ENCODE measurements around the gene TAMALIN.
A peak's percentile ranks its signal among the peaks of the same experiment; 100 is the strongest.

Gene TAMALIN

GRCh38 chr12:52018433-52019112 lies 11.8 kb downstream of the TAMALIN start:
- no peak overlapping the region for H3K4me3 ChIP-seq (replicated peaks; ENCODE audit: low read depth, low read length)
- TF ChIP-seq CTCF (IDR thresholded peaks at IDR 0.05; ENCODE audit: low read depth, low read length, missing control alignments), result no peak
- no peak for DNase-seq (ENCODE audit: extremely low read depth, low read depth)

- no peak overlapping the region for H3K4me3 ChIP-seq (replicated peaks; ENCODE audit: low read depth, low read length)
- DNase-seq (ENCODE audit: extremely low read depth, low read depth), result no peak
- TF ChIP-seq CTCF (IDR thresholded peaks at IDR 0.05; ENCODE audit: low read depth, low read length, missing control alignments), result no peak
These were observed 12.5 kb downstream of the TAMALIN start for GRCh38 chr12:52019113-52019770.

- no peak overlapping the region for H3K4me3 ChIP-seq (replicated peaks; ENCODE audit: low read depth, low read length)
- no peak for DNase-seq (ENCODE audit: extremely low read depth, low read depth)
- peak; percentile 85 for TF ChIP-seq CTCF (IDR thresholded peaks at IDR 0.05; ENCODE audit: low read depth, low read length, missing control alignments)
These were observed 14.0 kb downstream of the TAMALIN start for GRCh38 chr12:52020539-52021336.

DNA sequence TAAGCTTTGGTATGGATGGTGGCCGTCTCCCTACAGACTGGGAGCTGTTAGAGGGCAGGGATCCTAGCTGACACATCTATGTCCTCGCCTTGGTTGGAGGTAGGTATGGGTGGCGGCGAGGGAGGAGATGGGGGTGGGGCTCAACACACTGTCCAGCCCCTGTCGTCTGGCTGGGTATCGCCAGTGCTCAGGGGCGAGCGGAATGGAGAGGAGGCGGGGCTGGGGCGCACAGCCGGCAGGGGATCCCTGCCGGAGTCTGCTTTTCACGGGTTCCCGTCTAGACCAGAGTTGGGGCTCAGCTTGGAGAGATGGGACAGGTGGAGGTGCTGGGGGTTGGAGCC lies 16.1 kb downstream of the TAMALIN start:
- TF ChIP-seq CTCF (IDR thresholded peaks at IDR 0.05; ENCODE audit: low read depth, low read length, missing control alignments), result no peak
- no peak for DNase-seq (ENCODE audit: extremely low read depth, low read depth)
- peak overlapping the region; percentile 45 for H3K4me3 ChIP-seq (replicated peaks; ENCODE audit: low read depth, low read length)

DNA sequence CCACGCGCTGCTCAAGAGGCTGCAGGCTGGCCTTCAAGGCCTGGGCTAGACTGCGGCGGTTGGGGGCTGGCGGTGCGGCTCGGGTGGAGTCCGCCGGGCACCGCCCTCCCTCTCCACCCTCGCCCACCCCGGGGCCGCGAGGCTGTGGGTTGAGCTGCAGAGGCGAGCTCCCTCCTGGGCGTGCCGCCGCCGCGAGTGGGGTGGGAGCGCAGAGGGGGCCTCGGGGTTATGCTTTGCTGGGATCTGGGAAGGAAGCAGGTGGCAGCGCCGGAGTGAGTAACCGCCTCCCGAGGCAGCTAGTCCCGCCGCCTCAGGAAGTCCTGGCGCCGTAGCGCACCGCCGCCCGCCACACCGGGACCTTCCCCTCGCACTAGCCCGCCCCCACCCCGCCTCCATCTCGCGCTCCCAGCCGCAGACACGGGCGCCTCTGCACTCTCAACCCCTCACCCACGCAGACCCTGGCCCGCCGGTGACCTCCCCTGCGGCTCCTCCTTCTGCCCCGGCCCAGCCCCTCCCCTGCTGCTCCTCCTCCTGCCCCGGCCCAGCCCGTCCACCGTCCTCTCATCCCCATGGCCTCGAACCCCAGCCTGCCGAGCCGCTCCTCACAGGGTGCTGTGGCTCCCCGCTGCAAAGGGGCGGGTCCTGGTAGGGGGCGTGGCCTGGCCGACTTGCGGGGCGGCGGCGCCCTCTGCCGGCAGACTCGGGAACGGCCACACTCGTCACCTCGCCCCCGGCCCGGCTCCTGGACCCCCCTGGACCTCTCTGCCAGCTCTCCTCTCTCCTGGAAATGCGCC lies 16.6 kb downstream of the TAMALIN start:
- no peak for DNase-seq (ENCODE audit: extremely low read depth, low read depth)
- peak overlapping the region; percentile 45 for H3K4me3 ChIP-seq (replicated peaks; ENCODE audit: low read depth, low read length)
- TF ChIP-seq CTCF (IDR thresholded peaks at IDR 0.05; ENCODE audit: low read depth, low read length, missing control alignments), result peak; percentile 94

GRCh38 chr12:52023976-52024688 lies 17.4 kb downstream of the TAMALIN start:
- no peak for DNase-seq (ENCODE audit: extremely low read depth, low read depth)

More at GRCh38 chr12:52023976-52024688, 17.4 kb downstream of the TAMALIN start:
- H3K4me3 ChIP-seq (replicated peaks; ENCODE audit: low read depth, low read length), result peak overlapping the region; percentile 45
- TF ChIP-seq CTCF (IDR thresholded peaks at IDR 0.05; ENCODE audit: low read depth, low read length, missing control alignments), result no peak

Data from HFF-Myc (cell line).